Naive B cell (primary cell): Measurements from ENCODE around the gene CACNA1B. TPM values are rescaled to one million over a fixed set of nuclear protein-coding genes. Genes with fewer than 3 reads are reported as not detected.
A peak's percentile ranks its signal among the peaks of the same experiment; 100 is the strongest.
"Not testable (repeated sequence)": the region's sequence is repeated elsewhere in the genome, so short reads cannot be mapped to it uniquely, and the experiment has no call there.

ENCODE experiments used
- ATAC-seq, 2 donors: fragments of 150-1000 bp; cut with Tn5 transposase; 2 replicates each; pipeline ENCODE4 v1.10.0; 2021; ENCODE audit warnings: low read depth in 2 of 2, mild to moderate bottlenecking in 2 of 2, moderate library complexity in 2 of 2
- DNase-seq: peaks from one replicate; pipeline ENCODE4 v3.0.0; 2022
- H3K27ac Mint-ChIP-seq, 6 donors: one replicate each; pipeline ENCODE4 v1.8.0; 2020 to 2022; ENCODE audit warnings: mild to moderate bottlenecking in 6 of 6, mixed read lengths in 6 of 6, moderate library complexity in 5 of 6, inconsistent platforms in 2 of 6
- H3K27me3 Mint-ChIP-seq, 3 donors: one replicate each; pipeline ENCODE4 v1.8.0; 2021 to 2022; ENCODE audit warnings: mixed read lengths in 3 of 3, mild to moderate bottlenecking in 1 of 3
- H3K36me3 Mint-ChIP-seq, 2 donors: one replicate each; pipeline ENCODE4 v1.8.0; 2020 to 2022; ENCODE audit warnings: mixed read lengths in 2 of 2, inconsistent platforms in 1 of 2, mild to moderate bottlenecking in 1 of 2
- H3K4me1 Mint-ChIP-seq, 3 donors: one replicate each; pipeline ENCODE4 v1.8.0; 2020 to 2022; ENCODE audit warnings: mixed read lengths in 3 of 3, inconsistent platforms in 1 of 3, mild to moderate bottlenecking in 1 of 3, moderate library complexity in 1 of 3
- H3K4me3 Mint-ChIP-seq, 8 donors: one replicate each; pipeline ENCODE4 v1.8.0; 2020 to 2022; ENCODE audit warnings: mild to moderate bottlenecking in 8 of 8, mixed read lengths in 8 of 8, moderate library complexity in 8 of 8, inconsistent platforms in 2 of 8
- H3K9me3 Mint-ChIP-seq, 7 donors: one replicate each; pipeline ENCODE4 v1.8.0; 2020 to 2022; ENCODE audit warnings: mixed read lengths in 7 of 7, mild to moderate bottlenecking in 5 of 7, inconsistent platforms in 2 of 7, moderate library complexity in 1 of 7
- polyA plus RNA-seq, 6 donors: library from polyadenylated mRNA; unstranded; fragments of 300-500 nt; fragmentation: Illumina TruSeq; gene quantifications; one replicate each; pipeline ENCODE4 v1.2.3, GENCODE V29; 2021; ENCODE audit warnings: low read depth in 6 of 6

CACNA1B gene
- polyA plus RNA-seq, 6 donors from 2014 or later, result not detected

- Mint-ChIP-seq H3K4me3 (no peak overlapping the region), H3K4me1 (peaks cover 0 to 4% (median 0%) of the 10 kb centered on the region in 3 donors), H3K27me3 (peaks cover 0 to 23% (median 18%) of the 10 kb centered on the region in 3 donors), H3K36me3 (no peaks in the 10 kb centered on the region), H3K27ac (no peak overlapping the region), H3K9me3 (no peaks in the 10 kb centered on the region)
- DNase-seq (no peak), ATAC-seq (no peak)
These were observed 242.5 kb downstream of the CACNA1B start for GRCh38 chr9:138120072-138120471.

DNA sequence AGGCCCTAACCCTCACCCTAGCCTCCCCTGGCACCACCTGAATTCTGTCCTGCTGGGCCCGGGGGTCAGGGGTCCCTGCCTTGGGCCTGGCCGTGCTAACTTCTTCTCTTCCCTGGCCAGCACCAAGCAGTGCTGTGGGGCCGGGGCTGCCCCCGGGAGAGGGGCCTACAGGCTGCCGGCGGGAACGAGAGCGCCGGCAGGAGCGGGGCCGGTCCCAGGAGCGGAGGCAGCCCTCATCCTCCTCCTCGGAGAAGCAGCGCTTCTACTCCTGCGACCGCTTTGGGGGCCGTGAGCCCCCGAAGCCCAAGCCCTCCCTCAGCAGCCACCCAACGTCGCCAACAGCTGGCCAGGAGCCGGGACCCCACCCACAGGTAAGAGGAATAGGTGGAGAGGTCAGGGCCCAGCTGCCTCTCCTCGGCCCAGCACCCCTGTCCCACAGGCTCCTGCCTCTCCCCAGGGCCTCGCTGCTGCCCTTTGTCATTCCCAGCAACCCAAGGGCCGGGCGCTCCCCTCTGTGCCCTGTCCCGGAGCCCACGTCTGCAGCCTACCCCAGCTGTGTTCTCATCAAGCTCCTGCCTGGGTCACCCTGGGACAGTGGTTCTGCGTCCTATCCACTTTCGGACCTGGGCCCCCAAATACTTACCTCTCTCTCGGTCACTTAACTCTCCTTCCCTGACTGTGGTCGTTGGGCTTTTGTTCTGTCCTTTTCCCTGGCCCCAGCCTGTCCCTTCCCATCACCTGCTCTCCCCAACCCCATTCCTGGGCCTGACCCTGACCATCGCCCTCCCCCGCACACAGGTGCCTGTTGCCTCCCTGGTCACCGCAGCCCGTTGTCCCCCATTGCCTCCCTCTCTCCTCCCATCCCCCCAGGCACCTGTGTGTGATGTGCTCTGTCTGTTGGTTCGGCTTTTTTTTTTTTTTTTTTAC lies 243.2 kb downstream of the CACNA1B start:
- no peak for DNase-seq

GRCh38 chr9:138121438-138122050 lies 244.0 kb downstream of the CACNA1B start:
- no peaks in the 10 kb centered on the region for H3K36me3 Mint-ChIP-seq
- no peak for DNase-seq
- no peak overlapping the region for H3K4me3 Mint-ChIP-seq
- peaks cover 0 to 4% (median 0%) of the 10 kb centered on the region in 3 donors for H3K4me1 Mint-ChIP-seq
- H3K9me3 Mint-ChIP-seq, result no peaks in the 10 kb centered on the region
- peaks cover 0 to 23% (median 8%) of the 10 kb centered on the region in 3 donors for H3K27me3 Mint-ChIP-seq
- ATAC-seq, result no peak
- H3K27ac Mint-ChIP-seq, result no peak overlapping the region

More for the DNA sequence above, 243.2 kb downstream of the CACNA1B start:
- ATAC-seq, result no peak
- H3K36me3 Mint-ChIP-seq, result no peaks in the 10 kb centered on the region
- peaks cover 0 to 23% (median 15%) of the 10 kb centered on the region in 3 donors for H3K27me3 Mint-ChIP-seq
- peak overlapping the region in 1 of 8 donors; percentile 5 for H3K4me3 Mint-ChIP-seq
- H3K27ac Mint-ChIP-seq, result no peak overlapping the region
- no peaks in the 10 kb centered on the region for H3K9me3 Mint-ChIP-seq
- peaks cover 0 to 4% (median 0%) of the 10 kb centered on the region in 3 donors for H3K4me1 Mint-ChIP-seq

DNA sequence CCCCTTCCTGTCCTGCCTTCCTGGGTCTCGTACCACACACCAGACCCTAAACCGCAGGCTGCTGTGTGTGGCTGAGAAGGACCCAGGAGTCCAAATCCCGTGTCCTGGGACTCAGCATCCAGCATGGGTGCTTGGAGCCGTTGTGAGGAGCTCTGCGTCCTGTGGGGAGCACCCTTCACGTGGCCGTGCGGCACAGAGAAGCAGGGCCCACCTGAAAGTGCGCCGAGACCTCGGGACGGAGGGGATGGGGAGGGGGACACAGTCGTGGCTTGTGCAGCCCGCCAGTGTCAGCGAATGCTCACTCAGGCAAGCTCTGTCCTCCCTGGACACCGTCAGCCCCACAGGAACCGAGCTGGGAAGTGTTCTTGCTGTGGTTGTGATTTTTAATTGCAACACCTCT lies 244.6 kb downstream of the CACNA1B start:
- H3K4me1 Mint-ChIP-seq, result peaks cover 0 to 4% (median 0%) of the 10 kb centered on the region in 3 donors
- no peak for ATAC-seq
- no peak overlapping the region for H3K27ac Mint-ChIP-seq
- no peaks in the 10 kb centered on the region for H3K36me3 Mint-ChIP-seq
- H3K27me3 Mint-ChIP-seq, result peaks cover 0 to 17% (median 1%) of the 10 kb centered on the region in 3 donors
- no peaks in the 10 kb centered on the region for H3K9me3 Mint-ChIP-seq
- DNase-seq, result no peak
- no peak overlapping the region for H3K4me3 Mint-ChIP-seq

GRCh38 chr9:138122676-138123075 lies 245.1 kb downstream of the CACNA1B start:
- H3K27me3 Mint-ChIP-seq, result peaks cover 0 to 14% (median 0%) of the 10 kb centered on the region in 3 donors
- no peaks in the 10 kb centered on the region for H3K36me3 Mint-ChIP-seq
- H3K9me3 Mint-ChIP-seq, result peaks cover 0 to 2% (median 0%) of the 10 kb centered on the region in 7 donors
- ATAC-seq (no peak), DNase-seq (no peak)
- H3K4me1 Mint-ChIP-seq, result peaks cover 0 to 4% (median 0%) of the 10 kb centered on the region in 3 donors
- H3K27ac Mint-ChIP-seq, result no peak overlapping the region
- no peak overlapping the region for H3K4me3 Mint-ChIP-seq

- H3K4me1 Mint-ChIP-seq, result peaks cover 0 to 4% (median 0%) of the 10 kb centered on the region in 3 donors
- DNase-seq, result no peak
- H3K9me3 Mint-ChIP-seq, result peaks cover 0 to 2% (median 0%) of the 10 kb centered on the region in 7 donors
- no peaks in the 10 kb centered on the region for H3K36me3 Mint-ChIP-seq
- ATAC-seq, result no peak
- no peak overlapping the region for H3K4me3 Mint-ChIP-seq
- H3K27me3 Mint-ChIP-seq, result peaks cover 0 to 10% (median 0%) of the 10 kb centered on the region in 3 donors
- H3K27ac Mint-ChIP-seq, result no peak overlapping the region
These were observed 245.5 kb downstream of the CACNA1B start for GRCh38 chr9:138123086-138123485.

DNA sequence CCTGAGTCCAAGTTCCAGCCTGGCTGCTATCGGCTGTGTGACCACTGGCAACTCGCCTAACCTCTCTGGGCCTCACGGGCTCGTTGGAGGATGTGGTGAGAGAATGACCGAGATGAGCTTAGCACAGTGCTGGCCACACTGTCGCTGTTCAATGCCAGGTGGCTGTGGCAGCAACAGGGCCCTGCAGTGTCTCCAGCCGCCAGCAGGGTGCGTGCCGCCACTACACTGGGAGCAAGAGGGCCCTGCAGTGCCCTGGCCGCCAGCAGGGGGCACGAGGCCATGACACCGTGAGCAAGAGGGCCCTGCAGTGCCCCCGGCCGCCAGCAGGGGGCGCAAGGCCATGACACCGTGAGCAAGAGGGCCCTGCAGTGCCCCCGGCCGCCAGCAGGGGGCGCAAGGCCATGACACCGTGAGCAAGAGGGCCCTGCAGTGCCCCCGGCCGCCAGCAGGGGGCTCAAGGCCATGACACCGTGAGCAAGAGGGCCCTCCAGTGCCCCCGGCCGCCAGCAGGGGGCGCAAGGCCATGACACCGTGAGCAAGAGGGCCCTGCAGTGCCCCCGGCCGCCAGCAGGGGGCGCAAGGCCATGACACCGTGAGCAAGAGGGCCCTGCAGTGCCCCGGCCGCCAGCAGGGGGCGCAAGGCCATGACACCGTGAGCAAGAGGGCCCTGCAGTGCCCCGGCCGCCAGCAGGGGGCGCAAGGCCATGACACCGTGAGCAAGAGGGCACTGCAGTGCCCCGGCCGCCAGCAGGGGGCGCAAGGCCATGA lies 248.7 kb downstream of the CACNA1B start:
- H3K36me3 Mint-ChIP-seq, H3K27ac Mint-ChIP-seq, H3K4me3 Mint-ChIP-seq, H3K27me3 Mint-ChIP-seq, DNase-seq, H3K4me1 Mint-ChIP-seq, H3K9me3 Mint-ChIP-seq: not testable (repeated sequence)
- peak in 1 of 2 donors; percentile 38 for ATAC-seq

DNA sequence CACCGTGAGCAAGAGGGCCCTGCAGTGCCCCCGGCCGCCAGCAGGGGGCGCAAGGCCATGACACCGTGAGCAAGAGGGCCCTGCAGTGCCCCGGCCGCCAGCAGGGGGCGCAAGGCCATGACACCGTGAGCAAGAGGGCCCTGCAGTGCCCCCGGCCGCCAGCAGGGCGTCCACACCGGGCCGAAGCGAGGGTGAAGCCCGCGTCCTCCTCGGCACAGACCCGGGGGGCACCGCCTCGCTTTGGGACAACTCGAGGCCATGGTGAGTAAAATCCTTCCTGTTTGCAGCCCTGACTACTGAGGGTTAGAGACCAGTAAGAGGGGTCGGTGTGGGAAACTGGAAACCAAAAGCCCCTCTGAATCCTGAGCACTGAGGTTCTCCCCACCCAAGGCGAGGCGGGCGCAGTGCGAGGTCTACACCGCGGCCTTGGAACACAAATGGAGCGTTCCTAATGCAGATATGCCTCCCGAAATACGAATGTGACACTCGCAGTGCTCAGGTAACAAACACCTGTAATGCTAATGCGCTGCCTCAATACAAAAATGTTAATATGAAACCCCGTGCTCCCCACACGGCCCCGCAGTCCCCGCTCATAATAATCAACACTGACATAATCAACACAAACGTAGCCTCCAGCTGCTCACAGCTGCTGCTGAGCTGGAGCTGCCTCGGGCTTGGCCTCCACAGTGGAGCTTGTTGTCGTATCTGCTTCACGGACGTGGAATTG lies 249.4 kb downstream of the CACNA1B start:
- peak; percentile 33 to 49 for ATAC-seq
- H3K27me3 Mint-ChIP-seq, H3K36me3 Mint-ChIP-seq, H3K4me3 Mint-ChIP-seq, H3K9me3 Mint-ChIP-seq, DNase-seq, H3K4me1 Mint-ChIP-seq: not testable (repeated sequence)
- peak overlapping the region in 1 of 6 donors; percentile 69 for H3K27ac Mint-ChIP-seq

- not testable (repeated sequence) for H3K27me3 Mint-ChIP-seq, DNase-seq, H3K9me3 Mint-ChIP-seq, H3K36me3 Mint-ChIP-seq, ATAC-seq, H3K4me1 Mint-ChIP-seq, H3K4me3 Mint-ChIP-seq
- H3K27ac Mint-ChIP-seq, result peak overlapping the region in 1 of 6 donors; percentile 12
These were observed 250.4 kb downstream of the CACNA1B start for GRCh38 chr9:138128027-138128426.

DNA sequence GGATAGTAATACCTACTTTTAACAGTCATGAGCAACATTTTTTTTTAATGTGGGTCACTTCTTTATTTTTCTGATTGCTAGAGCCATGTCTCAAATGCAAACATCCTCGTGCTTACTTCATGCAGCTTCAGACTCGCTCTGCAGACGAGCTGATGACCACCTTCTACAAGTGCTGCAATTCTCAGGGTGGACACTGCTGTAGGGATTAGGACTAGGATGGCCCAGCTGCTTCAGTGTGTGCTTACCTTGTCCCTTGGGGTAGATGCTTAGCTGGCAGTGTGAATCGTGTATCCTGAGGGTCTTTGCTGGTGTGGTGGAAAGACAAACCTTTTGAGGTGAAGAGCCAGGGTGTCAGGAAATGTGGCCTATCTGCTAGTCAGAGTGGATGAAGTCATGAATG lies 251.7 kb downstream of the CACNA1B start:
- H3K27ac Mint-ChIP-seq, H3K27me3 Mint-ChIP-seq, DNase-seq, H3K36me3 Mint-ChIP-seq, H3K4me3 Mint-ChIP-seq, H3K9me3 Mint-ChIP-seq, H3K4me1 Mint-ChIP-seq: not testable (repeated sequence)
- peak in 1 of 2 donors; percentile 16 for ATAC-seq

DNA sequence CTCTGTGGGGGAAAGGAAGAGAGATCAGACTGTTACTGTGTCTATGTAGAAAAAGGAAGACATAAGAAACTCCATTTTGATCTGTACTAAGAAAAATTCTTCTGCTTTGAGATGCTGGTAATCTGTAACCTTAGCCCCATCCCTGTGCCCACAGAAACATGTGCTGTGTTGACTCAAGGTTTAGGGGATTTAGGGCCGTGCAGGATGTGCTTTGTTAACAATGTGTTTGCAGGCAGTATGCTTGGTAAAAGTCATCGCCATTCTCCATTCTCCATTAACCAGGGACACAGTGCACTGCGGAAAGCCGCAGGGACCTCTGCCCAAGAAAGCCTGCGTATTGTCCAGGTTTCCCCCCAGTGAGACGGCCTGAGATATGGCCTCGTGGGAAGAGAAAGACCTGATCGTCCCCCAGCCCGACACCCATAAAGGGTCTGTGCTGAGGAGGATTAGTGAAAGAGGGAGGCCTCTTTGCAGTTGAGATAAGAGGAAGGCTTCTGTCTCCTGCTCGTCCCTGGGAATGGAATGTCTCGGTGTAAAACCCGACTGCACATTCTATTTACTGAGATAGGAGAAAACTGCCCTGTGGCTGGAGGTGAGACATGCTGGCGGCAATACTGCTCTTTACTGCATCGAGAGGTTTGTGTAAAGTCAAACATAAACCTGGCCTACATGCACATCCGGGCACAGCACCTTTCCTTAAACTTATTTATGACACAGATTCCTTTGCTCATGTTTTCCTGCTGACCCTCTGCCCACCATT lies 255.5 kb downstream of the CACNA1B start:
- H3K27ac Mint-ChIP-seq, H3K36me3 Mint-ChIP-seq, H3K9me3 Mint-ChIP-seq, ATAC-seq, H3K4me1 Mint-ChIP-seq, H3K4me3 Mint-ChIP-seq, DNase-seq, H3K27me3 Mint-ChIP-seq: not testable (repeated sequence)

DNA sequence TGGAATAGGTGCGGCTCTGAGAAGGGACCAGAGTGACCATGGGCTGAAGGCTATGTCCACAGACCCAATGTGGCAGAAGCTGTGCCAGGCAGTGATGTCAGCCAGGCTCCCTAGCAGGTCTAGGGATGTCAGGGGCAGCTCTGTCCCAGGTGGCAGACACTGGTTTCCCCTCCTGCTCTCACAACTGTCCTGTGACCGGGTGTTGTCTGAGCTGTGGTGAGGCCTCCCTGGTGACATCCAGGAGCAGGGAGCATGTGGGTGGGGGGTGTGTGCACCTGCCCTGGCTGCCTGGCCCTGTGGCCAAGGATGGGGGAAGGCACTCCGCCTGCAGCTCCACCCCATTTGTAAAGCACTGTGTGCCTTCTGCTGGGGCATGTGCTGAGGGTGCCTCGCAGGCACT lies 257.0 kb downstream of the CACNA1B start:
- H3K27ac Mint-ChIP-seq, H3K4me3 Mint-ChIP-seq, H3K27me3 Mint-ChIP-seq, H3K4me1 Mint-ChIP-seq, H3K9me3 Mint-ChIP-seq, ATAC-seq, H3K36me3 Mint-ChIP-seq, DNase-seq: not testable (repeated sequence)
